AG09319 (cell line): ENCODE measurements around the gene IL20RB.
A peak's percentile ranks its signal among the peaks of the same experiment; 100 is the strongest.
"Not testable (repeated sequence)": the region's sequence is repeated elsewhere in the genome, so short reads cannot be mapped to it uniquely, and the experiment has no call there.

Experiments
- DNase-seq: peaks from one replicate; pipeline ENCODE4 v3.0.0-alpha.2; 2010; ENCODE audit warnings: low read depth; ENCODE audit errors: extremely low read depth
- TF ChIP-seq, protein P1 (sequence below): IDR thresholded peaks from 2 replicates; pipeline ENCODE4 v1.5.1; 2011; ENCODE audit warnings: low read depth, mild to moderate bottlenecking, inconsistent platforms, low read length, moderate library complexity

The IL20RB gene

GRCh38 chr3:137013951-137014688, 56.3 kb downstream of the IL20RB start:
- TF ChIP-seq, protein P1, sequence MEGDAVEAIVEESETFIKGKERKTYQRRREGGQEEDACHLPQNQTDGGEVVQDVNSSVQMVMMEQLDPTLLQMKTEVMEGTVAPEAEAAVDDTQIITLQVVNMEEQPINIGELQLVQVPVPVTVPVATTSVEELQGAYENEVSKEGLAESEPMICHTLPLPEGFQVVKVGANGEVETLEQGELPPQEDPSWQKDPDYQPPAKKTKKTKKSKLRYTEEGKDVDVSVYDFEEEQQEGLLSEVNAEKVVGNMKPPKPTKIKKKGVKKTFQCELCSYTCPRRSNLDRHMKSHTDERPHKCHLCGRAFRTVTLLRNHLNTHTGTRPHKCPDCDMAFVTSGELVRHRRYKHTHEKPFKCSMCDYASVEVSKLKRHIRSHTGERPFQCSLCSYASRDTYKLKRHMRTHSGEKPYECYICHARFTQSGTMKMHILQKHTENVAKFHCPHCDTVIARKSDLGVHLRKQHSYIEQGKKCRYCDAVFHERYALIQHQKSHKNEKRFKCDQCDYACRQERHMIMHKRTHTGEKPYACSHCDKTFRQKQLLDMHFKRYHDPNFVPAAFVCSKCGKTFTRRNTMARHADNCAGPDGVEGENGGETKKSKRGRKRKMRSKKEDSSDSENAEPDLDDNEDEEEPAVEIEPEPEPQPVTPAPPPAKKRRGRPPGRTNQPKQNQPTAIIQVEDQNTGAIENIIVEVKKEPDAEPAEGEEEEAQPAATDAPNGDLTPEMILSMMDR = peak; percentile 68
- DNase-seq = peak; percentile 72

GRCh38 chr3:137017316-137017715, 59.5 kb downstream of the IL20RB start:
- DNase-seq = not testable (repeated sequence)

- TF ChIP-seq, protein P1 = no peak
- DNase-seq = no peak
Measured at GRCh38 chr3:137020315-137020714, 62.5 kb downstream of the IL20RB start.

DNA sequence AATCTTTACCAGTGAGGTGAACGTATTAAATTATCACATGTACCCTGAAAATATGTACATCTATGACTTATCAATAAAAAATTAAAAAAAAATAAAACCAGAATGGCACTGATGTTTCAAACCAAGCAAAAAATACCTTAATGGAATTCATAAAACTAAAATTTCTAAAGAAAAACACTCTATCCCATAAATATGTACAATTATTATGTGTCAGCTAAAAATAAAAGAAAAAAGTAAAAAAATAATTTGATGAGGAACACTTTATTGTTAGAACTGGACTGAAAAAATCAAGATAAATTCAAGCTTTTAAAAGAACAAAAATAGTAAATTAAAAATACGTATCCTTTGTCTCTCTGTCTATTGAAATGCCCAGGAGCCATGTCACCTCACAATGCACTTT, 63.1 kb downstream of the IL20RB start:
- no peak for DNase-seq
- TF ChIP-seq, protein P1 = no peak

DNA sequence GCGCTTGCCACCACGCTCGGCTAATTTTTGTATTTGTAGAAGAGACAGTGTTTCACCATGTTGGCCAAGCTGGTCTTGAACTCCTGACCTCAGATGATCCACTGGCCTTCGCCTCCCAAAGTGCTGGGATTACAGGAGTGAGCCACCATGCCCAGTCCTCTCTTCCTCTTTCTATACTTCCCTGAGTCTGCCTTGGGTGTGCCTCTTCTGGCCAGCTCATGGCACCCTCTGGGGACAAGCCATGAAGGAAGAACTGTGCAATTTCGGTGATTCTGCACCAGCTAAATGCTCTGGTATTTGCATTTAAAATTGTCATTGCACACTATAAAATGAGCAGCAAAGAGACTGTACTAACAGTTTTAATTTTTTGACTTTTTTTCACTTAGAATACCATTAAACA, 66.6 kb downstream of the IL20RB start:
- TF ChIP-seq, protein P1 = no peak
- DNase-seq = no peak

GRCh38 chr3:137026701-137027100, 68.9 kb downstream of the IL20RB start:
- TF ChIP-seq, protein P1 = no peak
- DNase-seq = no peak

DNA sequence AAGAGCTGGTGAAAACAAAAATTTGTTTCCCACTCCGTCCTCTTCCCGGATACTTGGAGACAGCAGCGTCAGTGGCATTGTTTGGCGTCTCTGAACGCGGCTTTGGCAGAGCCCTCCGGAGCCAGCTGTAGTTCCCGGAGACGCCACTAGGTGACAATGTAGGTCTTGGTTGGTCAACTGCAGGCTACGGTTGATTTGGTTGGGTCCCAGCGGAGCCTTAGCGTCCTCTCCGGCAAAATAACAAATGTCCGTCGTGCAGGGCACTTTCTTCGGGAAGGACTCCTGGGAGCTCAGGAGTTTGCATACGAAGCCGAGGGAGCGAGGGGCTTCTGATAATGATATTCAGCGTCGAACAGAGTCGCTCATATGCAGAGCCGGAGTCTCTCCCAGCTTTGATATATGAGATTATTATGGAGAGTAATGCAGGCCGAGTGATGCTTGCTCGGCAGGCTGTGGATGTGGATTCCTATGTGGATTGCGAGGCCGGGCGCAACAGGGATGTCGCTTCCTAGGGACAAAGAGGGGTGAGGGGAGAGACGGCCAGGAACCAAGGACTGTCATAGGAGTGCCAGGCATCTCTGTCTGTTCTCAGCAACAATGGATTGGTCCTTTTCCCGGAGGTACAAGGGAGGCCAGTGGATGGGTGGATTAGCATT, 74.8 kb downstream of the IL20RB start:
- TF ChIP-seq, protein P1 = peak; percentile 97
- DNase-seq = peak; percentile 34
